GM21619 (cell line): ENCODE measurements around the gene ALOX5AP.

Experiments used
- ATAC-seq: cut with Tn5 transposase; IDR thresholded peaks from one replicate; pipeline ENCODE4 v1.9.1; 2021; ENCODE audit not compliant: unreplicated experiment

ALOX5AP gene

DNA sequence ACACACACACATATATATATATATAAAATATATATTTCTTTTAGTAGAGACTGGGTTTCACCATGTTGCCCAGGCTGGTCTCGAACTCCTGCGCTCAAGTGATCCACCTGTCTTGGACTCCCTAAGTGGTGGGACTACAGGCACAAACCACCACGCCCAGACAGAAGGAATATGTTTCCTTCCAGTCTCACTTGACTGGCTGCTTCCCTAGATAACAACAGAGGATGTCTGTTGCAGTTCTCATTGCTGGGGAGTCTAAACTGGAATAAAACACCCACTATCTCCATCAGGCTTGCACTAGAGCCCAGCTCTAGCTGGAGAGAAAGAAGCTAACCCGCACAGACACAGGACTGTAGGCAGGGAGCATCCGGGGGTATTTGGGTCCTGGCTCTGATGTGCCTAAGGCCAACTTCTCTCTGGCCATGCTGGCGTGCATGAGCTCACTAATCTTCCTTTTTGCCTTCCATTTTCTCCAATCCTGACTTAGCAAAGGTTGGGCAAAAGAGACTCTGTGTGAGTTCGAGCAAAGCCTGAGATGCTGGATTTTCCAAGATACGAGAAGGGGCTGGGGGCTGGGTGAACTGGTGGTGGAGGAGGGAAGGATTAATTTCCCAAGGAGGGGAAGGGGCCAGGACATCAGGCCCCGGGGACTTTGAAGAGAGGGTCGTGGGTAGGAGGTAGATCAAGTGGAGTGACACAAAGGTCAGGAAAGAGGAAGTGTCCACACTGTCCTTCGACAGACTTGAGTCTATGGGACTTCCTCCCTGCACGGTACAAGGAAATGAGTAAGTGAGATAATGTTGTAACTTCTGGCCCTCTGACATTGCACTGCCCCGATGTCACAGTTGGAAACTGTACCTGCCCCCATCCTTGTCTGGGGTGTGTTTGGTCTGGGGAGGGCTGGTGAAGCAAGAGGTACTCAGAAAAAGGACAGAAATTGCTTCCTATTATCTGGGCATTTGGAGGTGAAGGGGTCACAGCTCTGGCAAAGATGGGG is 22.5 kb upstream of the ALOX5AP start:
- ATAC-seq, result no peak

DNA sequence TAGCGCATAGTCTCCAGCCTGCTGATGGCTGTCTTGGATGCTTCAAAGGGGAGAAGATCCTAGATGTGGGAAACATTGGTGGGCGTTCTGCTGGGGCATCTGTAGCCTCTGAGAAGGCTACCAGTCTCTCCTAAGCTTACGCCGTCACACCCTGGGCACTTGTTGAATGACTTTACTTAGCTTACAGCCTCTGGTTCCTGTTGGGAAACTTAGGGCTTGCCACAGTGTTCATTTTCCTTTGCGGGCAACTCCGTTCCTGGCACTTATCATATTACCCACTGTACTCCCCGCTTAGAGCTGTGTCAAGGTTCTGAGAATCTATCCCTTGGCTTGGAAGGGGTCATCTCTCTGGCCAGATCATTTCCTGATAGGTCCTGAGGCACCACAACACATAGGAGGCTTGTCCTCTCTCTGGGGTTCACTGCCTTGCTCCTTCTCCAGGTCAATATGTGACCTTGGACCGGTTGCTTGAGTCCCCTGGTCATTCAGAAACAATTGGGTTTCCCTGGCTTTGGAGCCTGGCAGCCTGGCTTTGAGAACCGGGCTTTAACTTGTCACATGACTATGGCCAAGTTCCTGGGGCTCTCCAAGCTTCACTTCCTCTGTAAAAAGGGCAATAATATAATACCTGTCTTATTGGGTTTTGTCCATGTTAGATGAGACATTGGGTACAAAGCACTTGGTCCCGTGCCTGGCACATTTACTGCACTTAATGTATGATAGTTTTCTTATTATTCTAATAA is 20.5 kb upstream of the ALOX5AP start:
- ATAC-seq, result no peak

DNA sequence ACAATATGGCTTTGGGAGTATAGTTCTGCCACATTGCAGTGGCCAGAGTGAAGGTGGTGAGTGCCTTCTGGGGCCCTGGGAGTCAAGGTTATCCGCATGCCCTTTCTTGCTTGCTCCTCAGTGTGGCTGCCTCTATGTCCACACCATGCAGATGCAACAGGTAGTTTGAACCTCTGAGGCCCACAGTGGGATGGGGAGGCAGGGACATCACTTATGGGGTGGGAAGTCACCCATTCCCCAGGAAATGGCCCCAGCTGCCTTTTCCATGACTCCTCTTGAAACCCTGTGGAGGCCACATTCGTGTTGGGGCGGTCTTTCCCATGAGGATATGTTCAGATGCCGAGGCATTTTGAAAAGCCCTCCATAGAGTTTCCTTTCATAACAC is 20.0 kb upstream of the ALOX5AP start:
- no peak for ATAC-seq

DNA sequence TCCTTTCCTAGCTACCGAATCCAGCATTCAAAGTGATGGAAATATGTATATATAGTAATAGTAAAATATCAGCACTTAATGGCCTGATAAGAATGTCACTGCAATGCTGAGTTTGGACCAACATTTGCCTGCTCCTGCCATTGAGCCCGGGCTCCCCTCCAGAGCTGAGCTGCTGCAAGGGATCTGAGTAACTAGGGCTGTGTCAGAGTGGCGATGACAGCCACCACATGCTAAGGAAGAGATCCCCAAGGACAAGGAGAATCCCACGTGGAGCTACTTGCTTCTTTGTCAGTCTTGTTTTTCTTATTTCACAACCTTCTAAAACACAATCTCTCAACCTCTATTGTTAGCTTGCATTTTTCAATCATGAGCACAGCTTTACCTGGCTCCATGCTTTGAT is 19.5 kb upstream of the ALOX5AP start:
- ATAC-seq, result no peak

DNA sequence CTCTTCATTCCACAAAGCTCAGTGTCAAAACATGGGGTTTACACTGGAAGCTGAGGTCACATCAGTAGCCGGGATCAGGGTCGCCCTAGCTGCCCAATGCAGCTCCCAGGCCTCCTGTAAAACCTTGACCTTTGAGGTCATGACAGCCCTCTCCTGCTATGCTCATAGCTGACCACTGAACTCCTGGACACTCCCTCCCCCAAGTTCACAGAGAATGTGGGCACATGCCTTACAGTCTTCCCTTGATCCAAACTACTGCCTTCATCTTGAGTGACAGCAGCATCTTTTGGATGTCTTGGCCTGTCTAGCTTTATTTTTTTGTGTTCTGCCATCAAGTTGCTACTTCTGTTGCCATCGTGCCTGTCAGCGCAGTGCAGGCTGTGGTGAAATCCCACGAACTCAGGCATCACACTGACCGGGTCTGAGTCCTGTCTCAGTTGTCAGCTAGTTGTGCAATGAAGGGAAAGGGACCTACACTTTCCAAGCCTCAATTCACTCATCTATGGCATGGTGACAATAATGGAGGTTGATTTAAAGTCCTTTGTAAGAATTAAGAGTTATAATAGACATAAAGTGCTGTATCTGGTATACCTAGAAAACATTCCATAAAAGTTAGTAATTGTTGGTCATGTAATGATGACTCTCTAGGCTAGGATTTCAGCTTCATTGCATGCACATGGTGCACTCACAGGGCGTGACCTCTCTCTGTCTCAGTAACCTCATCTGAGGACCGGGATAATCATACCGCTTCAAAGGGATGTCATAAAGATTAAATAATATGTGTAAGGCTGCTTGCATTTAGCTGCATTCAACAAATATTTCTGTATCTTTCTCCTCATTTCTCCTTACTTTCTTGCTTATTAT is 16.4 kb upstream of the ALOX5AP start:
- no peak for ATAC-seq

DNA sequence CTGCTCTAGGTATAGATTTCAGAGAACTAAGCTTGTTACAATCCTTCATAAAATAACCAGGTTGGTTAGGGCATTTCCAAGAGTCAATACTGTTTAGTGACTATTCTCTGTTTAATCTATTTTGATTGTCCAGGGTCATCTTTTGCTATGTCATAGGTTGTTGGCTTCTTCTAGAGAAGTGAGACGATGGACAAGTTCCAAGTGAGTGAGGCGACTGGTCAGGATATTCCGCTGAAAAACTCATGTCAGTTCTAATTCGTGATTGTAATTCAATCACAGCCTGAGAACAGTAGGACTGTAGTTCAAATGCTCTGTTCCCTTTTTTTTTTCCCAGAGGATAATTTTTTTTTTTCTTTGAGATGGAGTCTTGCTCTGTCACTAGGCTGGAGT is 15.8 kb upstream of the ALOX5AP start:
- no peak for ATAC-seq

DNA sequence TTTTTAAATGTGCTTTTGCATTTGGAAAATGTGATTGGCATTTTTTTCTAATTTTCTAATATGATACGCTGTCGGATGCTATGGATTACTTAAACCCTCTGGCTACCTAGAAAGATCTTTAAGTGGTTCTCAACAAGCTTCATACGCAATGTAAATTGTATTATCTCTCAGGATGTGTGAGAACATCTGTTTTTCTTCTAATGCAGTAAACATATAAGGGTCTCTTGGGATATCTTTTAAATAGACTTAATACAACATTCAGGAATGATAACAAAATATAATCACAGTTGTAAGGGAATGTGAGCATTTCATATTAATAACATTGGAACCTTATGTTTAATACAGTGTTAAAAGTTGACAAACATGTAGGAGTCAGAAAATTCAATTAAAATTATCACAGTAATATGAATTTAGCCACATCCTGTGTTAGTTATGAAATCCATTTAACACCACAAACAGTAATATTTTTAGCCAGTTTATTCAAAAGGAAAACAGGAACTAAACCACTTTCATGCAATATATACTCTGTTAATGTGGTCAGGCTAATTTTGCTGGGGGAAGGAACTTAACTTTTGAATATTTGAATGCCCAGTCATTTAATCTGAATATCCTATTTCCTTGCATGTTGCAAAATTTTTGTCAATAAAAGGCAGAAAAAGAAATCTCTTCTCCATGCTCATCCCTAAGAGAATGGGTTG is 15.0 kb upstream of the ALOX5AP start:
- peak; percentile 84 for ATAC-seq

DNA sequence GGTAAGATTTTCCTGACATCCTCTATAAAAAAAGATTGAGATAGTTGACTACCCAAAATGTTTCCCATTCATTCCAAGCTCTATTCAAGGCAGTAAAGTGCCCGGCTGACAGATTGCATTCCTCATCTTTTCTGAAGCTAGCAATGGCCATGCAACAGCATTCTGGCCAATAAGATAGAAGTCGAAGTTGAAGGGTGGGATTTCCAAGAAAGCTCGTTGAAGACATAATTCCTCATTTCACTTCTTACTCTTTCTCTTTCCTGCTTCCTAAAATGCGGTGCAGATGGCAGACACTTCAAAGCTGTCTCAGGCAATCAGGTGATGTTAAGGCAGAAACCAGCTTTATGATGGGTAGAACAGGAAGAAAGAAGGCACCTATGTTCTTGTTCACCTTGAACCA is 13.4 kb upstream of the ALOX5AP start:
- ATAC-seq, result no peak

DNA sequence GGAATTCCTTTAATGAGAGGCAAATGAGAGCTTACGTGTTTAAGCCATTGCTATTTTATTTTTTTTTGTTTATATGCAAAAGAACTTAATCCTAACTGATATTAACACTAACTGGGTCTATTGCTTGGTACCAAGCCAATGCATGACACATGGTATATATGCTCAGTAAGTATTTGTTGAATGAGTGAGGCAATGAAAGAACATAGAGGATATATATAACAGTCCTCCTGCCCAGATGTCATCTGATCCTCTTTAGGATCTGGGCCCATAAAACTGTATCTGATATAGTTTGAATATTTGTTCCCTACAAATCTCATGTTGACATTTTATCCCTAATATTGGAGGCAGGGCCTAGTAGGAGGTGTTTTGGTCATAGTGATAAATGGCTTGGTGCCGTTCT is 13.0 kb upstream of the ALOX5AP start:
- ATAC-seq, result no peak

DNA sequence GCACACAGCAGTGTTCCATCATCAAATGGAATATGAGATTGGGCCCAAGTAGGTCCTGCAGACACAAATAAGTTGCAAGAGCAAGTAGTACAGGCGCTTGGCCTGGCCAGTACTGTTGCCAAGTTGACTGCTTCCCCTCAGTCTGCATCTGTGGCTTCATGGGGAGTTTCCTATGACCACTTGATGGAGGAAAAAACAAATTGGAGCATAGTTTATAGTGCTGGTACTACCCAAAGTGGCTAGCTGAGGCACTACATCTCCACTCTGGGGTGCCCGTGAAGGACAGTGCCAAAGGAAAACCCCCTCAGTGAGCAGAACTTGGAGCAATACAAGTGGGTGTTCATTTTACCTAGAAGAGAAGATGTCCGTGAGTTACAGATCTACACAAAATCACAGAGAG is 10.6 kb upstream of the ALOX5AP start:
- ATAC-seq, result no peak

DNA sequence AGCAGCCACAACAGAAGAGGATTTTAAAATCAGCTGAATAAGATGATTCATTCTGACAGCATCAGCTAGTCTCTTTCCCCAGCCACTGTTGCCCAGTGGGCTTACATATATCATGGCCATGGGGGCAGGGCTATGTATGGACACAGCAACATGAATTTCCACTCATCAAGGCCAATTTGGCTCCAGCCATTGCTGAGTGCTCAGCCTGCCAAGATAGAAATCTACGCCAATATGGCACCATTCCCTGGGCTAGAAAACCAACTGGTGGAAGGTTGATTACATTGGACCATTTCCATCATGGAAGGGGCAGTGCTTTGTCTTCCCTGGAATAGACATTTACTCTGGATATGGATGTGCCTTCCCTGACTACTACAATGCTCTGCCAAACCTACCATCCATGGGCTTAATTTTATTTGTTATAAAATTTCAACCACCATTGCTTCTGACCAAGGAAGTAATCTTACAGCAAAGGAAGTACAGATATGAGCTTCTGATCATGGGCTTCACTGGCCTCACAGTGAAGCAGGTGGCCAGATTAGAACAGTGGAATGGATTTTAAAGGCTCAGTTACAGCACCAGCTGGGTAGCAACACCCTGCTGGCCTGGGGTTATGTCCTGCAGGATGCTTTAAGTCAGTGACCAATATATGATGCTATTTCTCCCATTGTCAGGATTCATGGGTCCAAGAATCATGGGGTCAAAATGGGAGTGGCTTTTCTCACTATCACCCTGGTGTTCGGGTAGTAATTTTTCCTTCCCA is 9.8 kb upstream of the ALOX5AP start:
- no peak for ATAC-seq

DNA sequence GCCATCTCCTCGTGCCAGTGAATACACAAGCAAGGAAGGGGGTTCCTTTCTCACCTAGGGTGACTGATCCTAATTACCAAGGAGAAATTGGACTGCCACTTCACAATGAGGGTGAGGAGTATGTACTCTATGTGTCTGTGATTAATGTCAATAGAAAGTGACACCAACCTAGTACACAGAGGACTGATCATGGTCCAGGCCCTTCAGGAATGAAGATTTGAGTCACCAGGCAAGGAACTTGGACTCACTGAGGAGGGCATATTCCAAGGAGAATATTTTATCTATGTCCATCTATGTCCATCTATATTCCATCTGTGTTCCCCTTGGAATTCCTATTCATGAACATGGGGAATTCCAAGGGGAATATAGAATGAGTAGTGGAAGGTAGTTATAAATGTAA is 9.2 kb upstream of the ALOX5AP start:
- no peak for ATAC-seq

DNA sequence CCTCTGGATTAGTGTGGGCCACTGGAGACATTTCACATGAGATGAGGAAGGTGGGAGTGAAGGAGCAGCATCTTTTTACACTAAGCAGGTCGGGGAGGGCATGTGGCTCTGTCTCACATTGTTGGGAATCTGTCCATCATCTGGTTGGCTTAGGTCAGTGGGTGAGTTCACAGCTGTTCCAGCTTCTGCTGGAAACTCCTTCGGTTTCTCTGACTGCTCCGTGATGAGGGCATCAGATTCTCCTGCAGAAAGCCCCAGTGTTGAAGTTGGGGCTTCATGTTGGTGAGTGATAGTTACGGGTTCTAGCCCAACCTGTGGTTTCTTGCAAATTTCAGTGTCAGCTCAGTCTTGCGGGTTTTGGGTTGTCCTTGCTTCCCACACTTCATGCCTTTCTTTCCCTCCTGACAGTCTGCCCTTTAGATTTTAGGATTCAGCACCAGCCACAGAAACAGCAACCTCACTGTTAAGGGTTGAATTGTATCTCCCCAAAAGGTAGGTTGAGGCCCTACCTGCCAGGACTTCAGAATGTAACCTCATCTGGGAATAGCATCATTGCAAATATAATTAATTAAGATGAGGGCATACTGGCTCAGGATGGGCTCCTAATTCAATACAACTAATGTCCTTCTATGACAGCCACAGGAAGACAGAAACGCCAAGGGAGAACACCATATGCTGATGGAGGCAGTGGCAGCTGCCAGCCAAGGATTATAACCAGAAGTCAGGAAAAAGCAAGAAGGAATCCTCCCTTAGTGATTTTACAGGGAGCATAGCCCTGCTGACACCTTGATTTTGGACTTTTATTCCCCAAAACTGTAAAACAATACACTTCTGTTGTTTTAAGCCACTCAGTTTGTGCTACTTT is 7.6 kb upstream of the ALOX5AP start:
- no peak for ATAC-seq

DNA sequence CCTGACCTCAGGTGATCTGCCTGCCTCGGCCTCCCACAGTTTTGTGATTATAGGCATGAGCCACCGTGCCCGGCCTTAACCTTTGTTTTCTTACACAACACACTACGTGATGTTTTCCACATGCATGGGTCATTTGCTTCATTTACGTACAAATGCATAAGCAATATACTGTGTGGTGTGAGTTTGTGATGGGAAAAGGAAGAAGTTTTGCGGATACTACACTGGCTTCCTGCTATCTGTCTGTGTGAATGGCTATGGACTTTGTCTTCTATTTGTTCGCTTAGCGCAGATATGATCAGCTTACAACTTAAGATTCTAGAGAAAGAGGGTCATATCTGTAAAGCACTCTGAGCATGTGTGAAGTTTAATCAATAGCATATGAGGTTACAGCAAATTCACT is 5.5 kb upstream of the ALOX5AP start:
- ATAC-seq, result no peak

DNA sequence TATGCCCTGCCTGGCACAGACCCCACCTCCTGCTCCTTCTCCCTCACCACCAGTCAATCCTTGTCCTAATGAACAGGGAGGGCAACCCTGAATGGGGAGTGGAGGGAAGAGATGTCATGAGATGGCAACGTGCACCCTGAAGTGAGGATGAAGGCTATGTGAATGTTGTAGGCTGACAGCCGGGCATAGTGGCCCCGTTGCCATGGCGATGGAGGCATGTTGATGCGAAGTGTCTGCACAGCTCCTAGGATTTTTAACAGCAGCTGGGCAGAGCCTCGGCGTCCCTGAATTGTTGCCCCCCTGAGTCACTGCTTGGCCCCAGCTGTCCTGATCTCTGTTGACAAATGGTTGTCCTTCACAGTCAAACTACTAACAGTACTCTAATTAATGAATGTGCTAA is 4.8 kb upstream of the ALOX5AP start:
- ATAC-seq, result no peak

DNA sequence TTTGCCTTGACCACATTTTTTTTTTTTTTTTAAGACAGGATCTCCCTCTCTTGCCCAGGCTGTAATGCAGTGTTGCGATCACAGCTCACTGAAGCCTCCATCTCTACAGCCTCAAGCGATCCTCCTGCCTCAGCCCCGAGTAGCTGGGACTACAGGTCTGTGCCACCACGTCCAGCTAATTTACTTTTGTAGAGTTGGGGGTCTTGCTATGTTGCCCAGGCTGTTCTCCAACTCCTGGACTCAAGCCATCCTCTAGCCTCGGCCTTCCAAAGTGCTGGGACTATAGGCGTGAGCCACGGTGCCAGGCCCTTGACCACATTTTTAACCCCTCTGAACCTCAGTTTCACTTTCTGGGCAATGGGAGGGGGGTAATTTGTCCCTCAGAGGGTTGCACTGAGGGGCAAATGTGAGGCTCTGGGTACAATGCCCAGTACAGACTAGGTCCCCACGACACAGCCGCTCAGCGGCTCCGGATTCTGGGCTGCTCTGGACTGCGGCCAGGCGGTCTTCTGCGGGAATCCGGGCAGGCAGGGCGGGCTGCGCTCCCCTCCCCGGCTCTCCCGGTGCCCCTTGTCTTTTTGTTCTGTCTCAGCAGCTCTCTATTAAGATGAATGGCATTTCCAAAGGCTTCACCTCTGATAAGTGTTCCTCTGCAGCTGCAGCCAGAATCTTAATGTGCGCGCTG is 3.8 kb upstream of the ALOX5AP start:
- no peak for ATAC-seq

DNA sequence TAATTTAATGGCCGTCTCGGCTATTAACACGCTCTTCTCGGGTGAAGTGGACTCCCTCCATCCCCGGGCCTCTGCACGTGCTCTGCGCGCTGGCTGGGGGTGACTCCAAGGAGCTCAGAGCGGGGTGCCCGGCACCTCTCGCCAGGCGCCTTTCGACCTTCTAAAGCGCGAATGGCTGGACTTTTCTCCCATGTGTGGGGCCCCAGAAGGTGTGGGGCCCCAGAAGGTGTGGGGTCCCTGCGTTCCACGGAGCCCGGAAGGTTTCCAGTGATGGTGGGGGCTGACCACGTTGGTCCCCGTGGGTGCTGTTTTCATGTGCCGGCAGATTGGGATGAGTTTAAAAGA is 3.3 kb upstream of the ALOX5AP start:
- no peak for ATAC-seq

DNA sequence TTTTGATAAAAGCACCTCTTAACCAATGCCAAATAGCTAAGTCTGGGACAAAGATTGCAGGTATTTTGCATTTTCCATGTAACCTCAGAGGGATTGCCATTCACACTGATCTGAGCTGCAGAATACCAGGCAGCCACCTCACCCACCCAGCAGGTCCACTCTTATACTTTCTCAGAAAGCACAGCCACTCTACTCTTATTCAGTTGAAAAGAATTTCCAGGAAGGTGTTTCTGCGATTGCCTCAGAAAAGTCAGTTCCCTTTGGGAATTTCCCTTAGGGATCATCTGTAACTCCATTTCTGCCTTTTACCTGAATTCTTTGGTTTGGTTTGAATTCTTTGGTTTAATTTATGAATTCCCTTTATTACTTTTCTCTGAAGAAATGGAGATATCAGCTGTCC is 904 bp upstream of the ALOX5AP start:
- no peak for ATAC-seq

DNA sequence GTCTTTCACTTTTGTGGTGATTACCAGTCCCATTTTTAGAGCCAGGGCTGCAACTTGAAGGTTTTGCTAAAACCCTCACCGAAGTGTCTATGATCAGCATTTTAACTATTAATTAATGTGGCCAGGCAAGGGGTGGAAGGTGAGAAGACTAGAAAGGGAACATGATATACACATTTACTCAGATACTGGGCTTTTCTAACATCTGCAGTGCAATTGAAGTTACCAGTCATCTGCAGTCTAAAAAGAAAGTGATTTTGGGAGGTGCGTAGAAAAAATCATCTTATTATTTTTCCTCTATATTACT is 481 bp downstream of the ALOX5AP start:
- no peak for ATAC-seq
